ENCODE data around the gene KLC1.
"Not testable (repeated sequence)": the region's sequence is repeated elsewhere in the genome, so short reads cannot be mapped to it uniquely, and the experiment has no call there.

Gene KLC1

DNA sequence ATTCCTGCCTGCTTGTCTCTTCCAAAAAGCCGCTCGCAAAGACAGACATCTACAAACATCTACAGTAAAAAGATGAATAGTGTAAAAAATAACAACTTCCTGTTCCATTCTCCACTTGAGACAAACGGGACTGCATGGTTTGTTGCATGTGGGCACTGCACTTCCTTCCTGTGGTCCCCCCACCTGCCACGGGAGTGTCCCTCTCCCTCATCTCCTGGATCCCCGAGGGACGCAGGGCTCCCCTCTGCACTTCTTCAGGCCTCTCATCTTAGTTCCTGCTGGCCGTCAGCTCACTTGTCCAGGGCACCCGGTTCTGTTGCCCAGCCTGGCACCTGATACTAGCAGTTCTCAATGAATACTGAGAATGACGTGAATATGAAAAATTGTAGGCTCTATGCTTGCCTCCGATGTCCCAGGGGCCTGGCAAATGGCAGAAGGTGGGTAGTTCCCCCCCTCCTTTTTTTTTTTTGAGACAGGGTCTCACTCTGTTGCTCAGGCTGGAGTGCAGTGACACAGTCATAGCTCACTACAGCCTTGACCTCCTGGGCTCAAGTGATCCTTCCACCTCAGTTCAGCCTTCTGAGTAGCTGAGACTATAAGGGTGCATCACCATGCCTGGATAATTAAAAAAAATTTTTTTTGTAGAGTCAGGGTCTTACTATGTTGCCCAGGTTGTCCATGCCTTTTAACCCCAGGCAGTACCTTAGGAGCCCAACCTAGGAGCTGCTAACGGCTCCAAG, 3.5 kb upstream of the KLC1 start:
- no peak for DNase-seq

- no peak for DNase-seq
Observed at GRCh38 chr14:103626146-103626850, 2.7 kb upstream of the KLC1 start.

- no peak for DNase-seq
Observed at GRCh38 chr14:103627073-103628025, 1.7 kb upstream of the KLC1 start.

GRCh38 chr14:103628221-103628683, 759 bp upstream of the KLC1 start:
- DNase-seq, result no peak

- DNase-seq, result peak; percentile 43 to 50
Observed at GRCh38 chr14:103629503-103630121, 601 bp downstream of the KLC1 start.

- no peak for DNase-seq
Observed at GRCh38 chr14:103630364-103631108, 1.5 kb downstream of the KLC1 start.

GRCh38 chr14:103633391-103633790, 4.4 kb downstream of the KLC1 start:
- no peak for DNase-seq

GRCh38 chr14:103634156-103634555, 5.1 kb downstream of the KLC1 start:
- no peak for DNase-seq

DNA sequence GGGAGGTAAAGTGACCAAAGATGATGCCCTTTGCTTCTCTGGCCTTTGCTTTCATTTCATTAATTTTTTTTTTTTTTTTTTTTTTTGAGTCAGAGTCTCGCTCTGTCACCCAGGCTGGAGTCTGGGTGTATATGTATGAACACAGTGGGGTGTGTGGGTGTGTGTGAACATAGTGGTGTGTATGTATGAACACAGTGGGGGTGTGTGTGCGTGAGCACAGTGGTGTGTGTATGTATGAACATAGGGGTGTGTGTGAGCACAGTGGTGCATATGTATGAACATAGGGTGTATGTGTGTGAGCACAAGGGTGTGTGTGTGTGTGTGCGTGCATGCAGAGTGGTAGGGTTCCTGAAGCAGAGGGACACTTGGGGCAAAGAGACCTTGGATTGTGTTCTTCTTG, 9.6 kb downstream of the KLC1 start:
- DNase-seq, result no peak

- DNase-seq, result no peak
Observed at GRCh38 chr14:103641161-103641560, 12.2 kb downstream of the KLC1 start.

DNA sequence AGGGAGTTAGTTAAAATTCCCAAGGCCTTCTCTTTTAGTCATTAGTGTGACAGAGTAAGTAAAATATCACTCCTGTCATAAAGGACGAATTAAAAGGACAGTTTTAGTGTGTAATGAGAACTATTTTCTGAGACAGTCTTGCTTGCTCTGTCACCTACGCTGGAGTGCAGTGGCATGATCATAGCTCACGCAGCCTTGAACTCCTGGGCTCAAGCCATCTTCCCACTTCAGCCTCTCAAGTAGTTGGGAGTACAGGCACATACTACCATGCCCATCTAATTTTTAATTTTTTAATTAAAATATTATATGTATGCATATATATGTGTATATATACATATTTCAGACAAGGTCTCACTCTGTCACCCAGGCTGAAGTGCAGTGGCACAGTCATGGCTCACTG, 17.2 kb downstream of the KLC1 start:
- no peak for DNase-seq

DNA sequence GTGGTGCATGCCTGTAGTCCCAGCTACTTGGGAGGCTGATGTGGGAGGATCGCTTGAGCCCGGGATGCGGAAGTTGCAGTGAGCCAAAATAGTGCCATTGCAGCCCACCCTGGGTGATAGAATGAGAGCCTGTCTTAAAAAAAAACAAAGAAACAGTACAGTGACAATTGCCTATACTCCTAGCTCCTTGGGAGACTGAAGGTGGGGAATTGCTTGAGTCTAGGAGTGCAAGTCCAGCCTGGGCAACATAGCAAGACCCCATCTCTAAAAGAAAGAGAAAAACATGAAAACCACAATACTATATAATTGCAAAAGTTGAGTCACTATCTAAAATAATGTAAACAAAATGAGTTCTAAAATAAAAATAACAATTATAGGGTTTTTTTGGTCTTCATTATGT, 20.0 kb downstream of the KLC1 start:
- DNase-seq, result no peak

DNA sequence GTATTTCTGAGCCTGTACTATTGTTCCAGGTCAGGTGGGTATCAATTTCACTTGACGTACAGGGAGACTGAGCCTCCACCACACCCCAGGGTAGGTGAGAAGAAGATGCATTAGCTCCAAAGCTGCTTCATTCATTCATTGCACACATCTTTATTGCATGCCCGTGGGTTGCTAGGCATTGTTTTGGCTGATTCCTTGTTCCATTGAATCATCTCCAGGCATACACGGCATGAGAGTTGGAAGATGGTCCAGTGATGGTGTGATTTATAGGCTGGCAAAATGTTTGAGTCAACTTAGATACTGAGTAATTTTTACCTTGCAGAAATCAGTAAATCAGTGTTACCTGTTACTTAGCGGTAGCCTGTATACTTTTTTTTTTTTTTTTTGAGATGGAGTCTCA, 21.2 kb downstream of the KLC1 start:
- DNase-seq, result no peak

DNA sequence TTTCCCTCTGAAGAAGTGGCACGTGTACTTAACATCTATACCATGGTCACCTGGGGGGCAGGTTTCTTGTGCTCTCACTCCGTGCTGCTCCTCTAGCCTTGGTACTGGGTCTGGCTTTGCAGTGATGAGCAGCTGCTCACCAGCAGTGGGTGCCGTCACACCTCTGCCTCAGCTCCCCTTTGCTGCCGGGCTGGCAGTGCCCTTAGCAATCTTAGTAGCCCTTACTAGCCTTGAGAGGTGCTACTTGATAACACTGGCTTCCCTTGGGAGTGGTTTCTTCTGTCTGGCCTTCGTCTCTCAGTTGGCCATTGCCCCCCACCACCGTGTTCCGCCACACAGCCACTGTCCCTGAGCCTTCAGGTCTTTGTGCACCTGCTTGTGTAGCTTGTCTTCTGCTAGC, 22.6 kb downstream of the KLC1 start:
- DNase-seq, result no peak

- DNase-seq, result no peak
Observed at GRCh38 chr14:103652806-103653205, 23.8 kb downstream of the KLC1 start.

GRCh38 chr14:103653336-103653735, 24.3 kb downstream of the KLC1 start:
- not testable (repeated sequence) for DNase-seq

GRCh38 chr14:103653805-103654204, 24.8 kb downstream of the KLC1 start:
- DNase-seq, result no peak

- DNase-seq, result no peak
Observed at GRCh38 chr14:103654619-103655018, 25.6 kb downstream of the KLC1 start.

GRCh38 chr14:103656031-103656755, 27.2 kb downstream of the KLC1 start:
- DNase-seq, result no peak

- no peak for DNase-seq
Observed at GRCh38 chr14:103656756-103657133, 27.7 kb downstream of the KLC1 start.

- DNase-seq, result no peak
Observed at GRCh38 chr14:103657471-103657870, 28.5 kb downstream of the KLC1 start.

Measured in stimulated activated CD4-positive, alpha-beta T cell treated with anti-CD3 and anti-CD28 coated beads, Interleukin-2, amount 100 ng/mL, for 48 hours (primary cell).